Activated gamma-delta T cell treated with anti-CD3 and anti-CD28 coated beads, Interleukin-2, amount 50 U/mL, for 16 hours (primary cell): Measurements from ENCODE around the gene MAML2.

Experiments
- DNase-seq: peaks from one replicate; pipeline ENCODE4 v3.0.0-alpha.2; 2020; ENCODE audit warnings: low read depth

Gene MAML2

GRCh38 chr11:96098511-96099241 lies 244.3 kb downstream of the MAML2 start:
- no peak for DNase-seq

- DNase-seq, result no peak
These were observed 245.1 kb downstream of the MAML2 start for GRCh38 chr11:96097844-96098421.

- DNase-seq, result no peak
These were observed 246.6 kb downstream of the MAML2 start for GRCh38 chr11:96096360-96096759.

- no peak for DNase-seq
These were observed 247.1 kb downstream of the MAML2 start for GRCh38 chr11:96095884-96096303.

- DNase-seq, result no peak
These were observed 248.8 kb downstream of the MAML2 start for GRCh38 chr11:96094156-96094555.

- no peak for DNase-seq
These were observed 250.5 kb downstream of the MAML2 start for GRCh38 chr11:96092511-96092910.

GRCh38 chr11:96091476-96091875 lies 251.5 kb downstream of the MAML2 start:
- DNase-seq, result no peak

- DNase-seq, result no peak
These were observed 252.3 kb downstream of the MAML2 start for GRCh38 chr11:96090711-96091110.

- no peak for DNase-seq
These were observed 254.1 kb downstream of the MAML2 start for GRCh38 chr11:96088914-96089313.

- no peak for DNase-seq
These were observed 256.9 kb downstream of the MAML2 start for GRCh38 chr11:96086111-96086510.

GRCh38 chr11:96085319-96085930 lies 257.6 kb downstream of the MAML2 start:
- no peak for DNase-seq

- no peak for DNase-seq
These were observed 258.2 kb downstream of the MAML2 start for GRCh38 chr11:96084610-96085318.

- DNase-seq, result no peak
These were observed 260.1 kb downstream of the MAML2 start for GRCh38 chr11:96082936-96083335.

GRCh38 chr11:96082002-96082899 lies 260.7 kb downstream of the MAML2 start:
- DNase-seq, result no peak

GRCh38 chr11:96081561-96081960 lies 261.4 kb downstream of the MAML2 start:
- DNase-seq, result no peak

GRCh38 chr11:96079691-96080090 lies 263.3 kb downstream of the MAML2 start:
- DNase-seq, result no peak

- no peak for DNase-seq
These were observed 267.4 kb downstream of the MAML2 start for GRCh38 chr11:96075532-96075959.

GRCh38 chr11:96074551-96075310 lies 268.3 kb downstream of the MAML2 start:
- DNase-seq, result no peak

- no peak for DNase-seq
These were observed 269.5 kb downstream of the MAML2 start for GRCh38 chr11:96073536-96073935.

GRCh38 chr11:96072592-96072991 lies 270.4 kb downstream of the MAML2 start:
- DNase-seq, result no peak

- no peak for DNase-seq
These were observed 272.5 kb downstream of the MAML2 start for GRCh38 chr11:96070453-96070852.
